GM19397 (cell line): ENCODE measurements around the gene MYOM3.

Experiments used
- ATAC-seq: cut with Tn5 transposase; IDR thresholded peaks from one replicate; pipeline ENCODE4 v1.9.1; 2021; ENCODE audit warnings: mild to moderate bottlenecking, moderate library complexity; ENCODE audit not compliant: unreplicated experiment

The MYOM3 gene

GRCh38 chr1:24111996-24112779, at the start of gene MYOM3:
MYOM3 (minus strand) TSS chr1:24112135; CDS start chr1:24108636, 3,499 bp downstream.
- no peak for ATAC-seq

- ATAC-seq, result no peak
Measured at GRCh38 chr1:24161270-24161669, 49.3 kb upstream of the MYOM3 start.

GRCh38 chr1:24159366-24159765, 47.4 kb upstream of the MYOM3 start:
- ATAC-seq, result no peak

GRCh38 chr1:24157918-24158481, 46.1 kb upstream of the MYOM3 start:
- ATAC-seq, result no peak

- ATAC-seq, result no peak
Measured at GRCh38 chr1:24156542-24157260, 44.8 kb upstream of the MYOM3 start.

GRCh38 chr1:24155011-24155782, 43.3 kb upstream of the MYOM3 start:
- no peak for ATAC-seq

GRCh38 chr1:24154215-24154614, 42.3 kb upstream of the MYOM3 start:
- no peak for ATAC-seq

- no peak for ATAC-seq
Measured at GRCh38 chr1:24152631-24153494, 40.9 kb upstream of the MYOM3 start.

- no peak for ATAC-seq
Measured at GRCh38 chr1:24151175-24151533, 39.2 kb upstream of the MYOM3 start.

GRCh38 chr1:24150234-24151174, 38.6 kb upstream of the MYOM3 start:
- ATAC-seq, result no peak

- ATAC-seq, result no peak
Measured at GRCh38 chr1:24149866-24150233, 37.9 kb upstream of the MYOM3 start.

GRCh38 chr1:24147816-24148215, 35.9 kb upstream of the MYOM3 start:
- no peak for ATAC-seq

GRCh38 chr1:24147194-24147593, 35.3 kb upstream of the MYOM3 start:
- no peak for ATAC-seq

GRCh38 chr1:24142546-24143534, 30.9 kb upstream of the MYOM3 start, which contains the start of gene IL22RA1:
IL22RA1 (minus strand) TSS chr1:24143140; CDS start chr1:24143082, 58 bp downstream.
- ATAC-seq, result no peak

- no peak for ATAC-seq
Measured at GRCh38 chr1:24141311-24141997, 29.5 kb upstream of the MYOM3 start.

- ATAC-seq, result no peak
Measured at GRCh38 chr1:24140741-24141181, 28.8 kb upstream of the MYOM3 start.

- no peak for ATAC-seq
Measured at GRCh38 chr1:24139841-24140425, 28.0 kb upstream of the MYOM3 start.
